Sigmoid colon (tissue), 7 donors: ENCODE measurements around the gene NFATC1. TPM values are rescaled to one million over a fixed set of nuclear protein-coding genes. Genes with fewer than 3 reads are reported as not detected.

Experiments used
- DNase-seq: peaks from one replicate; pipeline ENCODE4 v3.0.0-alpha.2; 2019
- H3K27ac ChIP-seq, 4 donors: fragments of 200-600 bp; sonication (generic); one replicate each; pipeline ENCODE4 v1.5.1; 2016 to 2019; ENCODE audit warnings: mild to moderate bottlenecking in 1 of 4
- H3K27me3 ChIP-seq, 3 donors: fragments of 200-600 bp; sonication (generic); one replicate each; pipeline ENCODE4 v1.5.1; 2019; ENCODE audit warnings: mild to moderate bottlenecking in 1 of 3
- H3K36me3 ChIP-seq, 4 donors: fragments of 200-600 bp; sonication (generic); one replicate each; pipeline ENCODE4 v1.5.1; 2016 to 2019
- H3K4me1 ChIP-seq, 4 donors: fragments of 200-600 bp; sonication (generic); one replicate each; pipeline ENCODE4 v1.5.1; 2017 to 2019
- H3K4me3 ChIP-seq, 4 donors: fragments of 200-600 bp; sonication (generic); one replicate each; pipeline ENCODE4 v1.5.1; 2017 to 2019; ENCODE audit warnings: mild to moderate bottlenecking in 2 of 4, moderate library complexity in 1 of 4
- H3K9me3 ChIP-seq, 4 donors: fragments of 200-600 bp in 3 of 4; sonication (generic) in 3 of 4; one replicate each; pipeline versions ENCODE4 v1.5.1 to v1.6.1; 2013 to 2019
- EP300 ChIP-seq, 4 donors: sonication (generic); formaldehyde crosslinking; IDR thresholded peaks; one replicate each; pipeline ENCODE4 v1.6.1; 2017; ENCODE audit warnings: antibody characterized with exemption in 4 of 4
- POLR2A ChIP-seq, 2 donors: fragments of 450-650 bp; IDR thresholded peaks; one replicate each; pipeline ENCODE4 v1.6.1; 2016; ENCODE audit warnings: antibody characterized with exemption in 2 of 2, mild to moderate bottlenecking in 2 of 2, moderate library complexity in 2 of 2
- POLR2AphosphoS5 ChIP-seq, 4 donors: sonication (generic); formaldehyde crosslinking; IDR thresholded peaks; one replicate each; pipeline ENCODE4 v1.6.1; 2017; ENCODE audit warnings: antibody characterized with exemption in 4 of 4
- WGBS, 2 donors: extraction: QIAGEN DNeasy Blood & Tissue Kit; methylation state at CpG; one replicate each; pipeline ENCODE4 v1.1.7; 2013; 5-methylcytosine and 5-hydroxymethylcytosine counted together
- intact Hi-C: fragments of 100-400 bp; cut with DNase I; formaldehyde crosslinking; loops from one replicate; pipeline ENCODE4 v1.15.1; 2023
- polyA plus RNA-seq, 3 donors: library from polyadenylated mRNA; stranded (reverse); fragments of 200-250 nt; gene quantifications; one replicate each; pipeline ENCODE4 v1.2.3, GENCODE V29; 2013
- total RNA-seq, 4 donors: library from RNA; depleted of rRNA; stranded (reverse); fragments of >200 nt; gene quantifications; one replicate each; pipeline ENCODE4 v1.1.0, GENCODE V29; 2016
- TF ChIP-seq, protein P1 (sequence below), 4 experiments: fragments of 450-650 bp in 3 of 4; fragments of 200-600 bp in 1 of 4; IDR thresholded peaks; one replicate each; pipeline ENCODE4 v1.5.1; 2016 to 2019; ENCODE audit warnings: antibody characterized with exemption in 4 of 4, mild to moderate bottlenecking in 3 of 4, moderate library complexity in 2 of 4
- donor health status: healthy with polysubstance abuse.
- donor health status: Bipolar disorder and iron deficiency.
- donor health status: healthy.

NFATC1 gene
- total and polyA plus RNA-seq, 7 donors, result 1.6 to 13.8 (median 10.7) TPM

- Histone ChIP-seq H3K27me3 (no peaks in the 10 kb centered on the region), H3K9me3 (no peaks in the 10 kb centered on the region), H3K27ac (no peak overlapping the region), H3K36me3 (peaks cover 9 to 31% (median 16%) of the 10 kb centered on the region in 4 donors), H3K4me3 (no peak overlapping the region), H3K4me1 (peaks cover 0 to 23% (median 22%) of the 10 kb centered on the region in 4 donors)
- WGBS, 2 donors, result 87 to 92% methylated on average over 32 of the region's 32 CpGs
- peak; percentile 61 for DNase-seq
- TF ChIP-seq, protein P1, sequence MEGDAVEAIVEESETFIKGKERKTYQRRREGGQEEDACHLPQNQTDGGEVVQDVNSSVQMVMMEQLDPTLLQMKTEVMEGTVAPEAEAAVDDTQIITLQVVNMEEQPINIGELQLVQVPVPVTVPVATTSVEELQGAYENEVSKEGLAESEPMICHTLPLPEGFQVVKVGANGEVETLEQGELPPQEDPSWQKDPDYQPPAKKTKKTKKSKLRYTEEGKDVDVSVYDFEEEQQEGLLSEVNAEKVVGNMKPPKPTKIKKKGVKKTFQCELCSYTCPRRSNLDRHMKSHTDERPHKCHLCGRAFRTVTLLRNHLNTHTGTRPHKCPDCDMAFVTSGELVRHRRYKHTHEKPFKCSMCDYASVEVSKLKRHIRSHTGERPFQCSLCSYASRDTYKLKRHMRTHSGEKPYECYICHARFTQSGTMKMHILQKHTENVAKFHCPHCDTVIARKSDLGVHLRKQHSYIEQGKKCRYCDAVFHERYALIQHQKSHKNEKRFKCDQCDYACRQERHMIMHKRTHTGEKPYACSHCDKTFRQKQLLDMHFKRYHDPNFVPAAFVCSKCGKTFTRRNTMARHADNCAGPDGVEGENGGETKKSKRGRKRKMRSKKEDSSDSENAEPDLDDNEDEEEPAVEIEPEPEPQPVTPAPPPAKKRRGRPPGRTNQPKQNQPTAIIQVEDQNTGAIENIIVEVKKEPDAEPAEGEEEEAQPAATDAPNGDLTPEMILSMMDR (IDR thresholded peaks at IDR 0.05), result no peak
- no peak for TF ChIP-seq POLR2A (IDR thresholded peaks at IDR 0.05)
- TF ChIP-seq POLR2AphosphoS5 (IDR thresholded peaks at IDR 0.05), result no peak
- no peak for TF ChIP-seq EP300 (IDR thresholded peaks at IDR 0.05)
- intact Hi-C loops, result no loop called here
Measured at GRCh38 chr18:79489051-79489898, 93.5 kb downstream of the NFATC1 start.

DNA sequence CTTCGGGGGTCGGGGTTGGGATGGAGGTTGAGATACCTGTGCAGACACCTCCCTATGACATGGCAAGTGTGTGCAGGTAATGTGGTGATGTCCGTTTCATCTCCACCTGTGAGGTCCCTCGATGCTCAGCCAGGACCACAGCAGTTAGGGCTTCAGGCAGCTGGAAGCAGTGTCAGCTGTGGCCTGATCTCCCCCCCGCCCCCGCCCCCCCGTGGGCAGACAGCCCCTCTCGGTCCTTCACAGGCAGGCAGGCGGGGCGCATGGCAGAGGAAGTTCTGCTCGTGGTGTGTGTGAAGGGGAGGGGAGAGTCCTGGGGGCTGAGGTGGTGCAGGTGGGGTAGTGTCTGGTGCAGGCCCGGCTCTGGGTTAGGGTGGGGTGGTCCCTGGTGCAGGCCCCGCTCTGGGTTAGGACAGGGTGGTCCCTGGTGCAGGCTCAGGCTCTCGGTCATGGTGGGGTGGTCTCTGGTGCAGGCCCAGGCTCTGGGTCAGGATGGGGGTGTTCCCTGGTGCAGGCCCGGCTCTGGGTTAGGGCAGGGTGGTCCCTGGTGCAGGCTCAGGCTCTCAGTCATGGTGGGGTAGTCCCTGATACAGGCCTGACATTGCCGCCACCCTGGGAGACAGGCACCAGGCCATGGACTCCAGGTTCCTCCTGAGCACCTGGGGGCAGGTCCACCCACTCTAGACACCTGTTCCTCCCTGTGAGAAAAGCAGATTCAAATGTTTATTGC lies 94.3 kb downstream of the NFATC1 start:
- DNase-seq, result peak; percentile 37
- intact Hi-C loops, result no loop called here
- no peaks in the 10 kb centered on the region for H3K27me3 ChIP-seq
- peaks cover 9 to 31% (median 16%) of the 10 kb centered on the region in 4 donors for H3K36me3 ChIP-seq
- peaks cover 0 to 18% (median 18%) of the 10 kb centered on the region in 4 donors for H3K4me1 ChIP-seq
- 70 to 77% methylated on average over 16 of the region's 16 CpGs for WGBS, 2 donors
- H3K9me3 ChIP-seq, result no peaks in the 10 kb centered on the region
- no peak overlapping the region for H3K27ac ChIP-seq
- H3K4me3 ChIP-seq, result no peak overlapping the region
- TF ChIP-seq EP300 (IDR thresholded peaks at IDR 0.05) (no peak), POLR2AphosphoS5 (IDR thresholded peaks at IDR 0.05) (no peak), POLR2A (IDR thresholded peaks at IDR 0.05) (no peak)
- TF ChIP-seq, protein P1 (IDR thresholded peaks at IDR 0.05), result no peak

GRCh38 chr18:79490626-79491041 lies 94.9 kb downstream of the NFATC1 start:
- H3K27me3 ChIP-seq, result no peaks in the 10 kb centered on the region
- DNase-seq, result peak; percentile 64
- peaks cover 9 to 31% (median 16%) of the 10 kb centered on the region in 4 donors for H3K36me3 ChIP-seq
- TF ChIP-seq POLR2AphosphoS5 (IDR thresholded peaks at IDR 0.05) (no peak), POLR2A (IDR thresholded peaks at IDR 0.05) (no peak), EP300 (IDR thresholded peaks at IDR 0.05) (no peak)
- TF ChIP-seq, protein P1 (IDR thresholded peaks at IDR 0.05), result no peak
- H3K27ac ChIP-seq, result no peak overlapping the region
- intact Hi-C loops, result no loop called here
- no peak overlapping the region for H3K4me3 ChIP-seq
- H3K4me1 ChIP-seq, result peaks cover 0 to 18% (median 17%) of the 10 kb centered on the region in 4 donors
- H3K9me3 ChIP-seq, result no peaks in the 10 kb centered on the region
- WGBS, 2 donors, result 86 to 89% methylated on average over 22 of the region's 22 CpGs

GRCh38 chr18:79491081-79491551 lies 95.4 kb downstream of the NFATC1 start:
- TF ChIP-seq POLR2A (IDR thresholded peaks at IDR 0.05), result no peak
- Histone ChIP-seq H3K9me3 (no peaks in the 10 kb centered on the region), H3K4me3 (no peak overlapping the region), H3K4me1 (peaks cover 0 to 18% (median 17%) of the 10 kb centered on the region in 4 donors), H3K27ac (no peak overlapping the region), H3K36me3 (peaks cover 9 to 31% (median 16%) of the 10 kb centered on the region in 4 donors), H3K27me3 (no peaks in the 10 kb centered on the region)
- peak; percentile 37 for DNase-seq
- WGBS, 2 donors, result 90 to 94% methylated on average over 19 of the region's 19 CpGs
- intact Hi-C loops, result no loop called here
